ENCODE results near the gene CHMP1A.

The CHMP1A gene

GRCh38 chr16:89629827-89630610, 27.5 kb downstream of the CHMP1A start:
- no peaks in the 10 kb centered on the region for H3K79me2 ChIP-seq (ENCODE audit: control insufficient read depth, low read length)
- H3K27me3 ChIP-seq (ENCODE audit: control insufficient read depth, low read length) = peaks cover 16% of the 10 kb centered on the region; the same call in 1 of the 2 replicates
- no peaks in the 10 kb centered on the region for H3K4me1 ChIP-seq (ENCODE audit: control insufficient read depth, low read length)
- no peaks in the 10 kb centered on the region for H3K9me3 ChIP-seq (ENCODE audit: control insufficient read depth, insufficient read depth, low read length)
- H3K36me3 ChIP-seq (ENCODE audit: control insufficient read depth, low read length) = no peaks in the 10 kb centered on the region
- H4K20me1 ChIP-seq (ENCODE audit: control insufficient read depth, insufficient read depth, low read depth, low read length) = no peaks in the 10 kb centered on the region
- TF ChIP-seq CTCF (IDR thresholded peaks at IDR 0.05; ENCODE audit: low read depth, low read length, poor library complexity, severe bottlenecking) = no peak
- TF ChIP-seq EZH2phosphoT487 (IDR thresholded peaks at IDR 0.05; ENCODE audit: borderline replicate concordance, low read length) = no peak
- no peak overlapping the region for H3K27ac ChIP-seq (ENCODE audit: low read depth, low read length)
- no peak overlapping the region for H3K4me3 ChIP-seq (ENCODE audit: low read length)
- no peaks in the 10 kb centered on the region for H3F3A ChIP-seq (ENCODE audit: control insufficient read depth, insufficient read depth)
- no peaks in the 10 kb centered on the region for H3K9me2 ChIP-seq (replicated peaks; ENCODE audit: control insufficient read depth, low read length)
- H3K4me2 ChIP-seq (ENCODE audit: low read length) = no peak overlapping the region

GRCh38 chr16:89624777-89625761, 32.4 kb downstream of the CHMP1A start:
- Histone ChIP-seq H3K27me3 (ENCODE audit: control insufficient read depth, low read length) (peaks cover 7% of the 10 kb centered on the region; the same call in 1 of the 2 replicates), H3K79me2 (ENCODE audit: control insufficient read depth, low read length) (no peaks in the 10 kb centered on the region), H3F3A (ENCODE audit: control insufficient read depth, insufficient read depth) (no peaks in the 10 kb centered on the region), H3K9me3 (ENCODE audit: control insufficient read depth, insufficient read depth, low read length) (no peaks in the 10 kb centered on the region), H3K4me2 (ENCODE audit: low read length) (no peak overlapping the region), H3K4me3 (ENCODE audit: low read length) (no peak overlapping the region), H3K9me2 (replicated peaks; ENCODE audit: control insufficient read depth, low read length) (no peaks in the 10 kb centered on the region), H4K20me1 (ENCODE audit: control insufficient read depth, insufficient read depth, low read depth, low read length) (no peaks in the 10 kb centered on the region), H3K4me1 (ENCODE audit: control insufficient read depth, low read length) (no peaks in the 10 kb centered on the region), H3K36me3 (ENCODE audit: control insufficient read depth, low read length) (no peaks in the 10 kb centered on the region), H3K27ac (ENCODE audit: low read depth, low read length) (no peak overlapping the region)
- TF ChIP-seq CTCF (IDR thresholded peaks at IDR 0.05; ENCODE audit: low read depth, low read length, poor library complexity, severe bottlenecking) = no peak
- no peak for TF ChIP-seq EZH2phosphoT487 (IDR thresholded peaks at IDR 0.05; ENCODE audit: borderline replicate concordance, low read length)

- H3K9me3 ChIP-seq (ENCODE audit: control insufficient read depth, insufficient read depth, low read length) = no peaks in the 10 kb centered on the region
- H3F3A ChIP-seq (ENCODE audit: control insufficient read depth, insufficient read depth) = 0 out of 2 replicates have a peak, but pooled peaks cover under 1% of the 10 kb centered on the region
- H3K27ac ChIP-seq (ENCODE audit: low read depth, low read length) = no peak overlapping the region
- H3K27me3 ChIP-seq (ENCODE audit: control insufficient read depth, low read length) = peaks cover 7% of the 10 kb centered on the region; the same call in 1 of the 2 replicates
- no peaks in the 10 kb centered on the region for H3K9me2 ChIP-seq (replicated peaks; ENCODE audit: control insufficient read depth, low read length)
- H3K4me3 ChIP-seq (ENCODE audit: low read length) = no peak overlapping the region
- H3K79me2 ChIP-seq (ENCODE audit: control insufficient read depth, low read length) = no peaks in the 10 kb centered on the region
- no peaks in the 10 kb centered on the region for H4K20me1 ChIP-seq (ENCODE audit: control insufficient read depth, insufficient read depth, low read depth, low read length)
- H3K4me2 ChIP-seq (ENCODE audit: low read length) = no peak overlapping the region
- H3K4me1 ChIP-seq (ENCODE audit: control insufficient read depth, low read length) = no peaks in the 10 kb centered on the region
- H3K36me3 ChIP-seq (ENCODE audit: control insufficient read depth, low read length) = no peaks in the 10 kb centered on the region
- TF ChIP-seq EZH2phosphoT487 (IDR thresholded peaks at IDR 0.05; ENCODE audit: borderline replicate concordance, low read length) = no peak
- no peak for TF ChIP-seq CTCF (IDR thresholded peaks at IDR 0.05; ENCODE audit: low read depth, low read length, poor library complexity, severe bottlenecking)
Observed at GRCh38 chr16:89623511-89624261, 33.8 kb downstream of the CHMP1A start.

Data from DOHH2 (cell line).